IMR-90 (cell line): ENCODE results near the gene RXFP3. TPM values are rescaled to one million over a fixed set of nuclear protein-coding genes. Genes with fewer than 3 reads are reported as not detected.

ENCODE experiments used
- ATAC-seq: fragments of 200-7000 bp; cut with Tn5 transposase; 2 replicates; pipeline ENCODE4 v1.9.1; 2020; ENCODE audit warnings: low read depth, mild to moderate bottlenecking, moderate library complexity
- BruUV-seq: library from RNA; stranded (reverse); fragments of 400-500 nt; replicated peaks from 2 replicates; lab custom pipeline; 2021; lab: Mats Ljungman, UMichigan
- CTCF ChIA-PET: fragments of 300-600 bp; formaldehyde crosslinking; extraction: SDS; loops from one replicate; lab custom pipeline; 2021; ENCODE audit warnings: antibody characterized with exemption; lab: Yijun Ruan, JAX
- POLR2A ChIA-PET: fragments of 300-600 bp; sonication (Branson Sonifier 250); formaldehyde crosslinking; loops from one replicate; lab custom pipeline; 2022; ENCODE audit warnings: antibody characterized with exemption; ENCODE audit not compliant: unreplicated experiment; lab: Charles Lee
- DNase-seq: peaks from one replicate; pipeline ENCODE4 v3.0.0; 2013
- H2AFZ ChIP-seq: replicated peaks from 2 replicates; pipeline ENCODE3; 2013; ENCODE audit warnings: low read length, mild to moderate bottlenecking; ENCODE audit not compliant: poor library complexity
- H2AK5ac ChIP-seq: 2 replicates; pipeline ENCODE4 v1.6.1; 2013; ENCODE audit warnings: low read depth, low read length, inconsistent platforms
- H2AK9ac ChIP-seq: replicated peaks from 2 replicates; pipeline ENCODE3; 2013; ENCODE audit warnings: mild to moderate bottlenecking, low read depth, low read length, moderate library complexity; ENCODE audit not compliant: poor library complexity
- H2BK120ac ChIP-seq: 2 replicates; pipeline ENCODE4 v1.6.1; 2013; ENCODE audit warnings: low read depth, low read length, inconsistent platforms
- H2BK15ac ChIP-seq: 3 replicates; pipeline ENCODE4 v1.6.1; 2013; ENCODE audit warnings: low read depth, low read length, inconsistent platforms
- H2BK20ac ChIP-seq: 2 replicates; pipeline ENCODE4 v1.6.1; 2013; ENCODE audit warnings: low read depth, mild to moderate bottlenecking, inconsistent platforms, low read length, moderate library complexity
- H2BK5ac ChIP-seq: 2 replicates; pipeline ENCODE4 v1.6.1; 2013; ENCODE audit warnings: mild to moderate bottlenecking, low read depth, low read length, inconsistent platforms; ENCODE audit not compliant: poor library complexity, severe bottlenecking
- H3K14ac ChIP-seq: replicated peaks from 2 replicates; pipeline ENCODE4 v1.6.1; 2013; ENCODE audit warnings: low read depth, low read length, inconsistent platforms
- H3K18ac ChIP-seq: 2 replicates; pipeline ENCODE4 v1.6.1; 2013; ENCODE audit warnings: low read depth, low read length, control low read depth
- H3K23ac ChIP-seq: 2 replicates; pipeline ENCODE4 v1.6.1; 2013; ENCODE audit warnings: low read depth, low read length, inconsistent platforms
- H3K27ac ChIP-seq: 2 replicates; pipeline ENCODE4 v1.5.1; 2013; ENCODE audit warnings: mild to moderate bottlenecking, control low read depth, low read length; ENCODE audit not compliant: insufficient read depth
- H3K27me3 ChIP-seq: 2 replicates; pipeline ENCODE4 v1.6.1; 2013; ENCODE audit warnings: low read length; ENCODE audit not compliant: control insufficient read depth, insufficient read depth
- H3K36me3 ChIP-seq: 2 replicates; pipeline ENCODE4 v1.6.1; 2013; ENCODE audit warnings: low read length, mixed read lengths; ENCODE audit not compliant: control insufficient read depth, insufficient read depth
- H3K4ac ChIP-seq: 2 replicates; pipeline ENCODE4 v1.6.1; 2013; ENCODE audit warnings: low read depth, low read length, inconsistent platforms
- H3K4me1 ChIP-seq: 2 replicates; pipeline ENCODE4 v1.6.1; 2013; ENCODE audit warnings: low read length, mixed read lengths; ENCODE audit not compliant: control insufficient read depth, insufficient read depth
- H3K4me2 ChIP-seq: 2 replicates; pipeline ENCODE4 v1.6.1; 2013; ENCODE audit warnings: low read depth, mild to moderate bottlenecking, control low read depth, low read length, moderate library complexity
- H3K4me3 ChIP-seq: 2 replicates; pipeline ENCODE4 v1.5.1; 2013; ENCODE audit warnings: low read depth, mild to moderate bottlenecking, control low read depth, low read length, moderate library complexity; ENCODE audit not compliant: insufficient read depth
- H3K56ac ChIP-seq: 2 replicates; pipeline ENCODE4 v1.6.1; 2013; ENCODE audit warnings: low read length, inconsistent platforms; ENCODE audit not compliant: insufficient read depth; ENCODE audit errors: extremely low read depth
- H3K79me1 ChIP-seq, 2 experiments: 2 replicates each; pipeline ENCODE4 v1.6.1; 2013; ENCODE audit warnings: low read length in 2 of 2, inconsistent platforms in 1 of 2, low read depth in 1 of 2
- H3K9ac ChIP-seq: 2 replicates; pipeline ENCODE4 v1.6.1; 2013; ENCODE audit warnings: low read depth, low read length, control low read depth
- H3K9me1 ChIP-seq: 2 replicates; pipeline ENCODE4 v1.6.1; 2013; ENCODE audit warnings: low read length, inconsistent platforms; ENCODE audit not compliant: insufficient read depth
- H3K9me3 ChIP-seq: 2 replicates; pipeline ENCODE4 v1.6.1; 2013; ENCODE audit warnings: low read length; ENCODE audit not compliant: control insufficient read depth, insufficient read depth
- H4K20me1 ChIP-seq: 2 replicates; pipeline ENCODE4 v1.6.1; 2013; ENCODE audit warnings: low read length, inconsistent platforms; ENCODE audit not compliant: insufficient read depth
- H4K5ac ChIP-seq: 2 replicates; pipeline ENCODE4 v1.6.1; 2013; ENCODE audit warnings: mild to moderate bottlenecking, low read depth, low read length, control low read depth
- H4K8ac ChIP-seq, 2 experiments: 2 replicates each; pipeline ENCODE4 v1.6.1; 2013; ENCODE audit warnings: low read depth in 2 of 2, low read length in 2 of 2, control low read depth in 1 of 2, inconsistent platforms in 1 of 2
- H4K91ac ChIP-seq: 2 replicates; pipeline ENCODE4 v1.6.1; 2013; ENCODE audit warnings: low read depth, low read length, inconsistent platforms; ENCODE audit not compliant: insufficient read depth
- CHD1 ChIP-seq: IDR thresholded peaks from 2 replicates; pipeline ENCODE4 v1.6.1; 2012; ENCODE audit warnings: low read depth, low read length, improper control_type of control experiment
- MAFK ChIP-seq: IDR thresholded peaks from 2 replicates; pipeline ENCODE4 v1.6.1; 2012; ENCODE audit warnings: low read depth, low read length, improper control_type of control experiment
- MAZ ChIP-seq: IDR thresholded peaks from 2 replicates; pipeline ENCODE4 v1.6.1; 2012; ENCODE audit warnings: low read depth, mild to moderate bottlenecking, low read length, improper control_type of control experiment, moderate library complexity, borderline replicate concordance
- NFE2L2 ChIP-seq: fragments of 150-350 bp; IDR thresholded peaks from 2 replicates; pipeline ENCODE4 v1.6.1; 2016; ENCODE audit warnings: low read depth, mild to moderate bottlenecking, low read length
- RCOR1 ChIP-seq: IDR thresholded peaks from 2 replicates; pipeline ENCODE4 v1.6.1; 2012; ENCODE audit warnings: mild to moderate bottlenecking, low read length, improper control_type of control experiment; ENCODE audit not compliant: insufficient replicate concordance
- WGBS, 2 experiments: methylation state at CpG; one replicate each; pipeline versions ENCODE4 v1.1.5 to v1.1.7; 2013; ENCODE audit warnings: missing lambda C conversion rate in 2 of 2; ENCODE audit not compliant: insufficient read length in 1 of 2; ENCODE audit errors: extremely low coverage in 2 of 2; 5-methylcytosine and 5-hydroxymethylcytosine counted together
- dilution Hi-C: fragments of 300-500 bp; cut with HindIII; formaldehyde crosslinking; loops from one replicate; pipeline ENCODE4 v1.14.3; 2018; ENCODE audit warnings: low sequenced_read_pairs; ENCODE audit not compliant: unreplicated experiment
- in situ Hi-C: fragments of 300-500 bp; cut with MboI; formaldehyde crosslinking; loops from 3 replicates; pipeline ENCODE4 v1.14.3; 2019; ENCODE audit warnings: low sequenced_read_pairs, inconsistent platforms, mixed read lengths
- intact Hi-C: fragments of 100-400 bp; cut with micrococcal nuclease; formaldehyde crosslinking; loops from 2 replicates; pipeline ENCODE4 v1.10.0; 2022
- polyA plus RNA-seq, 3 experiments: library from polyadenylated mRNA; depleted of rRNA; stranded (reverse); fragments of >200 nt; gene quantifications; 2 replicates each; pipeline ENCODE4 v1.2.3, GENCODE V29; 2012; ENCODE audit warnings: low replicate concordance in 1 of 3
- total RNA-seq: library from RNA; depleted of rRNA; stranded (reverse); fragments of >200 nt; gene quantifications from 2 replicates; pipeline ENCODE4 v1.2.3, GENCODE V29; 2012
- TF ChIP-seq, protein P1 (sequence below): fragments of 150-350 bp; IDR thresholded peaks from 2 replicates; pipeline ENCODE4 v1.6.1; 2017; ENCODE audit warnings: mild to moderate bottlenecking, antibody characterized with exemption, low read length, low read depth
- TF ChIP-seq, protein P2 (sequence below): fragments of 150-350 bp; IDR thresholded peaks from 2 replicates; pipeline ENCODE4 v1.6.1; 2016; ENCODE audit warnings: low read depth, mild to moderate bottlenecking, low read length, moderate library complexity, borderline replicate concordance

The RXFP3 gene
- total and polyA plus RNA-seq, 2 of the 4 experiments (the other 2 are of a cell fraction) = not detected

DNA sequence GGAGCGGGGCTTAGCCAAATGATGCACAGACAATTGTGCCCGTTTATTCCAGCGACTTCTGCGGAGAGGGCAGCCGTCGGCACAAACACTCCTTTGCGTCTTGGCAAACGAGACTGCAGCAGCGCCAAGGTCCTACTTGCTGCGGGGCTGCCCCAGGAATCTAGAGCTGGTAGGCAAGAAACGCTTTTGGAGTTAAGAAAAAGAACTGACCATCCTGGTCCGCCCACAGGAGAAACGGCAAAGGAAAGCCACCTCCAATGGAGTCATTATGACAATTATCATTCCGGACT lies 2.3 kb downstream of the RXFP3 start:
- WGBS, 2 experiments = 20% methylated on average over 1 of the region's 14 CpGs; no CpG with 5 or more reads in 1 of the 2 experiments
- H3K4me2 ChIP-seq = no peak overlapping the region

More for the DNA sequence above, 2.3 kb downstream of the RXFP3 start:
- H3K9me1 ChIP-seq = no peaks in the 10 kb centered on the region
- no peak overlapping the region for H2AK5ac ChIP-seq
- no peak overlapping the region for H2AFZ ChIP-seq
- no peak overlapping the region for H3K27ac ChIP-seq
- H4K20me1 ChIP-seq = no peaks in the 10 kb centered on the region; the same call in 1 of the 2 replicates
- H3K36me3 ChIP-seq = no peaks in the 10 kb centered on the region
- H3K56ac ChIP-seq = no peak overlapping the region
- H3K14ac ChIP-seq = no peak overlapping the region
- no peak overlapping the region for H2BK20ac ChIP-seq
- no peak overlapping the region for H3K9ac ChIP-seq
- no peaks in the 10 kb centered on the region for H3K79me1 ChIP-seq
- no peak overlapping the region for H2BK5ac ChIP-seq
- H4K5ac ChIP-seq = no peak overlapping the region
- H3K23ac ChIP-seq = no peak overlapping the region
- no peak overlapping the region for H2BK120ac ChIP-seq
- in situ Hi-C loops = no loop called here
- no peak overlapping the region for H3K4ac ChIP-seq
- no peak overlapping the region for H2AK9ac ChIP-seq
- H3K4me1 ChIP-seq = no peaks in the 10 kb centered on the region
- no peak overlapping the region for H3K18ac ChIP-seq
- ChIA-PET POLR2A (no interaction called here), CTCF (no interaction called here)
- DNase-seq = no peak
- no peak overlapping the region for H4K8ac ChIP-seq
- dilution Hi-C loops = no loop called here
- no peak overlapping the region for H4K91ac ChIP-seq
- peaks cover 65% of the 10 kb centered on the region for H3K27me3 ChIP-seq
- no peak overlapping the region for H3K4me3 ChIP-seq
- no peak overlapping the region for H2BK15ac ChIP-seq
- H3K9me3 ChIP-seq = peaks cover 5% of the 10 kb centered on the region; the same call in 1 of the 2 replicates
- no peak for ATAC-seq
- TF ChIP-seq NFE2L2 (no peak), MAZ (no peak), CHD1 (no peak), MAFK (no peak), RCOR1 (no peak)
- TF ChIP-seq, protein P1, sequence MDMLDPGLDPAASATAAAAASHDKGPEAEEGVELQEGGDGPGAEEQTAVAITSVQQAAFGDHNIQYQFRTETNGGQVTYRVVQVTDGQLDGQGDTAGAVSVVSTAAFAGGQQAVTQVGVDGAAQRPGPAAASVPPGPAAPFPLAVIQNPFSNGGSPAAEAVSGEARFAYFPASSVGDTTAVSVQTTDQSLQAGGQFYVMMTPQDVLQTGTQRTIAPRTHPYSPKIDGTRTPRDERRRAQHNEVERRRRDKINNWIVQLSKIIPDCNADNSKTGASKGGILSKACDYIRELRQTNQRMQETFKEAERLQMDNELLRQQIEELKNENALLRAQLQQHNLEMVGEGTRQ = no peak
- TF ChIP-seq, protein P2, sequence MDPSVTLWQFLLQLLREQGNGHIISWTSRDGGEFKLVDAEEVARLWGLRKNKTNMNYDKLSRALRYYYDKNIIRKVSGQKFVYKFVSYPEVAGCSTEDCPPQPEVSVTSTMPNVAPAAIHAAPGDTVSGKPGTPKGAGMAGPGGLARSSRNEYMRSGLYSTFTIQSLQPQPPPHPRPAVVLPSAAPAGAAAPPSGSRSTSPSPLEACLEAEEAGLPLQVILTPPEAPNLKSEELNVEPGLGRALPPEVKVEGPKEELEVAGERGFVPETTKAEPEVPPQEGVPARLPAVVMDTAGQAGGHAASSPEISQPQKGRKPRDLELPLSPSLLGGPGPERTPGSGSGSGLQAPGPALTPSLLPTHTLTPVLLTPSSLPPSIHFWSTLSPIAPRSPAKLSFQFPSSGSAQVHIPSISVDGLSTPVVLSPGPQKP = no peak
- BruUV-seq = no TSS peak
- intact Hi-C loops = loop anchor here (10.0 kb wide), 1 partner anchor 324 kb away; no protein-coding TSS in a partner anchor
